AG04450 (cell line): ENCODE results near the gene ATOX1. TPM values are rescaled to one million over a fixed set of nuclear protein-coding genes. Genes with fewer than 3 reads are reported as not detected.

Experiments
- CTCF ChIA-PET: fragments of 300-600, 350-600 bp; formaldehyde crosslinking; extraction: SDS; loops from one replicate; lab custom pipeline; 2022; ENCODE audit warnings: antibody characterized with exemption, inconsistent platforms; lab: Charles Lee
- POLR2A ChIA-PET: fragments of 350-600 bp; formaldehyde crosslinking; extraction: SDS; loops from one replicate; lab custom pipeline; 2021; ENCODE audit warnings: antibody characterized with exemption, inconsistent platforms; lab: Yijun Ruan, JAX
- DNase-seq: peaks from one replicate; pipeline ENCODE4 v3.0.0-alpha.2; 2011; ENCODE audit warnings: low read depth, low spot score
- H3K27ac ChIP-seq: one replicate; pipeline ENCODE4 v1.5.1; 2012; ENCODE audit warnings: low read depth, low read length, control low read depth
- H3K27me3 ChIP-seq: one replicate; pipeline ENCODE4 v1.6.0; 2012; ENCODE audit warnings: low read length; ENCODE audit not compliant: control insufficient read depth, insufficient read depth
- H3K4me3 ChIP-seq: 2 replicates; pipeline ENCODE4 v1.5.1; 2011; ENCODE audit warnings: mild to moderate bottlenecking, low read depth, low read length, control low read depth
- H3K9me3 ChIP-seq: 2 replicates; pipeline ENCODE4 v1.5.1; 2012; ENCODE audit warnings: low read length; ENCODE audit not compliant: control insufficient read depth, insufficient read depth
- CTCF ChIP-seq: IDR thresholded peaks from 2 replicates; pipeline ENCODE4 v1.5.1; 2011; ENCODE audit warnings: low read depth, low read length, control low read depth, inconsistent platforms
- polyA plus RNA-seq: library from polyadenylated mRNA; depleted of rRNA; stranded (reverse); fragments of >200 nt; gene quantifications from 2 replicates; pipeline ENCODE4 v1.2.3, GENCODE V29; 2011

Gene ATOX1
- polyA plus RNA-seq, 1 experiment, result 138 TPM

DNA sequence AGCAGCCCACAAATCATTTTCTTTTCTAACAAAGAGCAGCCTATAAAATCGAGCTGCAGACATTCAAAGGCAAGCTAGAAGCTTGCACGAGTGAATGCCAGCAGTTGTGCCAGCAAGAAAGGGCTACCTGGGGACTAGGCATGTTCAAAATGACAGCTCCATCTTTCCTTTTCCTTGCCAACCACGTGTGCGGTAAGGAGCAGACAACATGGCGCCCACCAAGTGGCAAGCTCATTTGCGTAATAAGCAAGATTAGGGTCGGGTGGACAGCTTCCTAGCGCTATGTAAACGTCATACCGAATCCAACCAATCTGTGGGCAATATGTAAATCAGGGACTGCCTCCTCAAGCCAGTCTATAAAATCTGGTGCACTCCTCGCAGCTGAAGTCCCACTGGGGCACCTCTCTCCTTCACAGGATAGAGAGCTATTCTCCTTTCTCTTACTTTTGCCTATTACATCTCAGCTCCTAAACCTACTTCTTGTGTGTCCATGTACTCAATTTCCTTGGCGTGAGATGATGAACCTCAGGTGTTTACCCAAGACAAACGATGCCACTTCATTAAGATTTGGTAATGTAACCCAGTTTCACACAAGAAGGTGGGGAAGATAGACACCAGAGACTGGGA lies 49.2 kb downstream of the ATOX1 start:
- TF ChIP-seq CTCF, result no peak
- Histone ChIP-seq H3K27me3 (no peaks in the 10 kb centered on the region), H3K4me3 (no peak overlapping the region), H3K27ac (no peak overlapping the region), H3K9me3 (no peaks in the 10 kb centered on the region; the same call in 1 of the 2 replicates)
- DNase-seq, result no peak
- CTCF ChIA-PET, result interaction anchor here (0.9 to 1.3 kb wide), 2 partner anchors 10 to 32 kb away, joined by 3 to 4 read pairs; no protein-coding TSS in a partner anchor
- POLR2A ChIA-PET, result no interaction called here

DNA sequence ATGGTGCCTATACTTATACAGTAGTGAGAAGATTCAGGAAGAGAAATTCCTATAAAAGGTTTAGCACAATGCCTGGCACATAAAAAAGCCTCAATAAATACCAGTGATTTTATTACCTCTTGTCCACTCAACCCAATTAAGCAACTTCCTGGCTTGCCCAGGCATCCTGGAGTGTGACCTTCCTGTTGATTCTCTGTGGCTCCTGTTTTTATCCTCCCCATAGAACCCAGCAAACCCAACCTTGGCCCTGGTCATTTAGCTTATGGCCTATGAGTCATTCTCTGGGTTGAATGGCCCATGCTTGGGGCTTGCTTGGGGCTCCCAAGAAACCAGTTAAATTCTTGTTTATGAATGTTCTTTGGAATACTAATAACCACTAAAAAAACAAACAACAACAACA lies 50.3 kb downstream of the ATOX1 start:
- TF ChIP-seq CTCF, result no peak
- POLR2A ChIA-PET, result interaction anchor here (1.1 to 1.6 kb wide), 6 partner anchors 9 to 33 kb away, joined by 3 to 11 read pairs (median 6); partner anchors contain the start of gene SPARC
- H3K27ac ChIP-seq, result no peak overlapping the region
- no peaks in the 10 kb centered on the region for H3K27me3 ChIP-seq
- CTCF ChIA-PET, result interaction anchor here (0.6 to 1.3 kb wide), 3 partner anchors 9 to 50 kb away, joined by 4 to 9 read pairs (median 4); no protein-coding TSS in a partner anchor
- H3K4me3 ChIP-seq, result no peak overlapping the region
- no peak for DNase-seq
- no peaks in the 10 kb centered on the region for H3K9me3 ChIP-seq

DNA sequence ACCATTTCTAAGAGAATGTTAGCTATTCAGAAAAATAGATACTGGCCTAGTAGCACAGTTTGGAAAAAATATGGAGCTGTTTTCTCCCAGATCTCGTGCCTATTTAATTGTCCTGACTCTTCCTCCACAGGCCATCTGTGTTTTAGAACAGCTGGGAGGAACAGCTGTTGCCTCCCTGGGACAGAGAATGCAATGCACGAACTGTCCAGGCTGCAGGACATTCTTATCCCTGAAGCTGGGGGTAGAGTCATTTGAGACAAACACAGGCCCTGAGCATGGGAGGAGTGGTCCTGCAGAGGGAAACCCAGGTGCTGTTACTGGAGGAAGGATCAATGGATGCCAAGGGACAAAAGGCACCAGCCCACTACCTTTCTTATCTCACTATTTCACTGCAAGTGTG lies 50.9 kb downstream of the ATOX1 start:
- no peak for DNase-seq
- no peak overlapping the region for H3K4me3 ChIP-seq
- H3K27ac ChIP-seq, result no peak overlapping the region
- ChIA-PET CTCF (interaction anchor here (0.6 to 0.8 kb wide), 2 partner anchors 12 to 236 kb away, joined by 3 read pairs; no protein-coding TSS in a partner anchor), POLR2A (interaction anchor here (1.1 to 1.6 kb wide), 7 partner anchors 8 to 32 kb away, joined by 3 to 11 read pairs (median 5); partner anchors contain the start of gene SPARC)
- H3K27me3 ChIP-seq, result no peaks in the 10 kb centered on the region
- no peak for TF ChIP-seq CTCF
- H3K9me3 ChIP-seq, result no peaks in the 10 kb centered on the region

DNA sequence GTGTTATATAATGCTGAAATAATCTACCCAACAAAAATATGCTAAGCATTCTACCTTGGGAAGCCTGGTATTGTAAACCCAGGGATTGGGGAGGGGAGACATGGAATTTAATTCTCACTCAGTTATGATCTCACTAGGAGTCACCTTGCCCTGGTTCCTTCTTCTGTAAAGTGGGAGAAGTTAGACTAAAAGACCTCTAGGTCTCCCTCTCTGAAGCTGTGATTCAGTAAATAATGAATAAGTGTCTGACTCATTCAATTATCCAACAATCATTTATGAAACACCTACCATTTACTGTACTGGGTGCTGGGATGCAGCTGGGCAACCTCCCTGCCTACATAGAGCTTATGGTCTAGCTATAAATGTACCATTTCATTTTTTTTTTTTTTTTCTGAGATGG lies 51.5 kb downstream of the ATOX1 start:
- Histone ChIP-seq H3K4me3 (no peak overlapping the region), H3K27me3 (no peaks in the 10 kb centered on the region), H3K9me3 (no peaks in the 10 kb centered on the region), H3K27ac (no peak overlapping the region)
- no peak for TF ChIP-seq CTCF
- no peak for DNase-seq
- ChIA-PET CTCF (interaction anchor here (0.8 to 1.2 kb wide), 3 partner anchors 11 to 34 kb away, joined by 3 to 5 read pairs (median 3); no protein-coding TSS in a partner anchor), POLR2A (interaction anchor here (1.1 to 1.6 kb wide), 7 partner anchors 8 to 33 kb away, joined by 3 to 11 read pairs (median 5); partner anchors contain the start of gene SPARC)

GRCh38 chr5:151703780-151704179 lies 54.7 kb downstream of the ATOX1 start:
- no peak overlapping the region for H3K4me3 ChIP-seq
- no peak overlapping the region for H3K27ac ChIP-seq
- no peaks in the 10 kb centered on the region for H3K9me3 ChIP-seq
- POLR2A ChIA-PET, result interaction anchor here (1.4 kb wide), 2 partner anchors 17 to 43 kb away, joined by 5 to 6 read pairs; partner anchors contain the start of gene SPARC
- CTCF ChIA-PET, result interaction anchor here (0.6 to 1.3 kb wide), 5 partner anchors 11 to 67 kb away, joined by 3 to 6 read pairs (median 3); no protein-coding TSS in a partner anchor
- H3K27me3 ChIP-seq, result no peaks in the 10 kb centered on the region
- TF ChIP-seq CTCF, result no peak
- DNase-seq, result no peak
